ENCODE measurements around the gene HELQ. TPM values are rescaled to one million over a fixed set of nuclear protein-coding genes. Genes with fewer than 3 reads are reported as not detected.

Gene HELQ
- total and polyA plus RNA-seq, 2 of the 13 experiments (the other 11 are each of a cell fraction or from before 2014, with no cell fraction given): 6.6 to 10.8 TPM

GRCh38 chr4:83392562-83392961, 63.1 kb downstream of the HELQ start (continued):
- TF ChIP-seq, protein P1, sequence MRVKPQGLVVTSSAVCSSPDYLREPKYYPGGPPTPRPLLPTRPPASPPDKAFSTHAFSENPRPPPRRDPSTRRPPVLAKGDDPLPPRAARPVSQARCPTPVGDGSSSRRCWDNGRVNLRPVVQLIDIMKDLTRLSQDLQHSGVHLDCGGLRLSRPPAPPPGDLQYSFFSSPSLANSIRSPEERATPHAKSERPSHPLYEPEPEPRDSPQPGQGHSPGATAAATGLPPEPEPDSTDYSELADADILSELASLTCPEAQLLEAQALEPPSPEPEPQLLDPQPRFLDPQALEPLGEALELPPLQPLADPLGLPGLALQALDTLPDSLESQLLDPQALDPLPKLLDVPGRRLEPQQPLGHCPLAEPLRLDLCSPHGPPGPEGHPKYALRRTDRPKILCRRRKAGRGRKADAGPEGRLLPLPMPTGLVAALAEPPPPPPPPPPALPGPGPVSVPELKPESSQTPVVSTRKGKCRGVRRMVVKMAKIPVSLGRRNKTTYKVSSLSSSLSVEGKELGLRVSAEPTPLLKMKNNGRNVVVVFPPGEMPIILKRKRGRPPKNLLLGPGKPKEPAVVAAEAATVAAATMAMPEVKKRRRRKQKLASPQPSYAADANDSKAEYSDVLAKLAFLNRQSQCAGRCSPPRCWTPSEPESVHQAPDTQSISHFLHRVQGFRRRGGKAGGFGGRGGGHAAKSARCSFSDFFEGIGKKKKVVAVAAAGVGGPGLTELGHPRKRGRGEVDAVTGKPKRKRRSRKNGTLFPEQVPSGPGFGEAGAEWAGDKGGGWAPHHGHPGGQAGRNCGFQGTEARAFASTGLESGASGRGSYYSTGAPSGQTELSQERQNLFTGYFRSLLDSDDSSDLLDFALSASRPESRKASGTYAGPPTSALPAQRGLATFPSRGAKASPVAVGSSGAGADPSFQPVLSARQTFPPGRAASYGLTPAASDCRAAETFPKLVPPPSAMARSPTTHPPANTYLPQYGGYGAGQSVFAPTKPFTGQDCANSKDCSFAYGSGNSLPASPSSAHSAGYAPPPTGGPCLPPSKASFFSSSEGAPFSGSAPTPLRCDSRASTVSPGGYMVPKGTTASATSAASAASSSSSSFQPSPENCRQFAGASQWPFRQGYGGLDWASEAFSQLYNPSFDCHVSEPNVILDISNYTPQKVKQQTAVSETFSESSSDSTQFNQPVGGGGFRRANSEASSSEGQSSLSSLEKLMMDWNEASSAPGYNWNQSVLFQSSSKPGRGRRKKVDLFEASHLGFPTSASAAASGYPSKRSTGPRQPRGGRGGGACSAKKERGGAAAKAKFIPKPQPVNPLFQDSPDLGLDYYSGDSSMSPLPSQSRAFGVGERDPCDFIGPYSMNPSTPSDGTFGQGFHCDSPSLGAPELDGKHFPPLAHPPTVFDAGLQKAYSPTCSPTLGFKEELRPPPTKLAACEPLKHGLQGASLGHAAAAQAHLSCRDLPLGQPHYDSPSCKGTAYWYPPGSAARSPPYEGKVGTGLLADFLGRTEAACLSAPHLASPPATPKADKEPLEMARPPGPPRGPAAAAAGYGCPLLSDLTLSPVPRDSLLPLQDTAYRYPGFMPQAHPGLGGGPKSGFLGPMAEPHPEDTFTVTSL (CRISPR knock-in tag; IDR thresholded peaks at IDR 0.05; ENCODE audit: borderline replicate concordance): peak; percentile 59; the same call in 1 of the 2 replicates
- peak; percentile 44; the same call in 1 of the 2 replicates for TF ChIP-seq FOXA3 (CRISPR knock-in tag; IDR thresholded peaks at IDR 0.05)
- TF ChIP-seq, protein P2, sequence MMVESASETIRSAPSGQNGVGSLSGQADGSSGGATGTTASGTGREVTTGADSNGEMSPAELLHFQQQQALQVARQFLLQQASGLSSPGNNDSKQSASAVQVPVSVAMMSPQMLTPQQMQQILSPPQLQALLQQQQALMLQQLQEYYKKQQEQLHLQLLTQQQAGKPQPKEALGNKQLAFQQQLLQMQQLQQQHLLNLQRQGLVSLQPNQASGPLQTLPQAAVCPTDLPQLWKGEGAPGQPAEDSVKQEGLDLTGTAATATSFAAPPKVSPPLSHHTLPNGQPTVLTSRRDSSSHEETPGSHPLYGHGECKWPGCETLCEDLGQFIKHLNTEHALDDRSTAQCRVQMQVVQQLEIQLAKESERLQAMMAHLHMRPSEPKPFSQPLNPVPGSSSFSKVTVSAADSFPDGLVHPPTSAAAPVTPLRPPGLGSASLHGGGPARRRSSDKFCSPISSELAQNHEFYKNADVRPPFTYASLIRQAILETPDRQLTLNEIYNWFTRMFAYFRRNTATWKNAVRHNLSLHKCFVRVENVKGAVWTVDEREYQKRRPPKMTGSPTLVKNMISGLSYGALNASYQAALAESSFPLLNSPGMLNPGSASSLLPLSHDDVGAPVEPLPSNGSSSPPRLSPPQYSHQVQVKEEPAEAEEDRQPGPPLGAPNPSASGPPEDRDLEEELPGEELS (CRISPR knock-in tag; IDR thresholded peaks at IDR 0.05): 0 out of 2 replicates have a peak, but pooled peaks have one; percentile 29
- peak; percentile 38; the same call in 1 of the 2 replicates for TF ChIP-seq HHEX (CRISPR knock-in tag; IDR thresholded peaks at IDR 0.05)
- TF ChIP-seq RARA (CRISPR knock-in tag; IDR thresholded peaks at IDR 0.05): peak; percentile 30; the same call in 1 of the 2 replicates
- TF ChIP-seq PAXIP1 (CRISPR knock-in tag; conservative IDR thresholded peaks at IDR 0.05): 0 out of 2 replicates have a peak, but pooled peaks have one; percentile 19
- 0 out of 4 replicates have a peak, but pooled peaks of 1 of the 2 experiments have one; percentile 18 for TF ChIP-seq EP300 (IDR thresholded peaks at IDR 0.05; ENCODE audit: low read depth in 2 of 2, low read length in 2 of 2)
- no peak for TF ChIP-seq EP300 (CRISPR knock-in tag; IDR thresholded peaks at IDR 0.05; ENCODE audit: borderline replicate concordance)
- no peak for TF ChIP-seq TAF15 (IDR thresholded peaks at IDR 0.05; ENCODE audit: low read depth, low read length, poor library complexity, severe bottlenecking)
- peak; percentile 87 for TF ChIP-seq NR2F2 (IDR thresholded peaks at IDR 0.05; ENCODE audit: borderline replicate concordance, low read depth)
- peak; percentile 18 to 66; a peak in 1 of 4 replicates for TF ChIP-seq NR2F1 (CRISPR knock-in tag; IDR thresholded peaks at IDR 0.05)
- TF ChIP-seq SOX5 (CRISPR knock-in tag; IDR thresholded peaks at IDR 0.05; ENCODE audit: borderline replicate concordance): 0 out of 2 replicates have a peak, but pooled peaks have one; percentile 11
- no peak for TF ChIP-seq ZNF570 (CRISPR knock-in tag; IDR thresholded peaks at IDR 0.05; ENCODE audit: borderline replicate concordance)
